ENCODE measurements around the gene MYO1F. TPM values are rescaled to one million over a fixed set of nuclear protein-coding genes. Genes with fewer than 3 reads are reported as not detected.
"Not testable (repeated sequence)": the region's sequence is repeated elsewhere in the genome, so short reads cannot be mapped to it uniquely, and the experiment has no call there.

Gene MYO1F
- total RNA-seq: 436 and 438 TPM in 2 replicates

DNA sequence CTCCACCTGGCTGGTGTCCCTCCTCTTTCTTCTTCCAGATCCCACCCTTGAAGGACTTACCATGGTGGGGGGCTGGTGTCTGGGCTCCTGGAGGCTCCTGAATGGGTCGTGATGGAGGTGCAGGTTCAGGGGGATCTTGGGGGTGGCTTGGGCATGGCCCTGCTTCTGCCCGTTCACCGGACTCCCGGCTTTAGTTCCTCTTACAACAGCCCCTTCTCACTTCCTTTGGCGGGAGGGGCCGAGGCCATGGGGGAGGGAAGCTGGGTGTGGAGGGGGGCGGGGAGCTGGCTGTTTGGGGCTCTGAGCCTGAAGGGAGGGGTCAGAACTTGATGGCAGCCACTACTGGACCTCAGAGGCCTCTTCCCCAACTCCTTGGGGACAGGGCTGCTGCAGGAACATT is at the start of gene MYO1F:
MYO1F (minus strand) TSS at position 196 of the 400 bp plus-strand sequence; CDS start at position 63, 133 bp downstream.
- intact Hi-C loops (cut with micrococcal nuclease): loop anchor here (2.0 to 10.0 kb wide), 2 partner anchors 64 to 572 kb away; partner anchors contain the start of gene ELAVL1

DNA sequence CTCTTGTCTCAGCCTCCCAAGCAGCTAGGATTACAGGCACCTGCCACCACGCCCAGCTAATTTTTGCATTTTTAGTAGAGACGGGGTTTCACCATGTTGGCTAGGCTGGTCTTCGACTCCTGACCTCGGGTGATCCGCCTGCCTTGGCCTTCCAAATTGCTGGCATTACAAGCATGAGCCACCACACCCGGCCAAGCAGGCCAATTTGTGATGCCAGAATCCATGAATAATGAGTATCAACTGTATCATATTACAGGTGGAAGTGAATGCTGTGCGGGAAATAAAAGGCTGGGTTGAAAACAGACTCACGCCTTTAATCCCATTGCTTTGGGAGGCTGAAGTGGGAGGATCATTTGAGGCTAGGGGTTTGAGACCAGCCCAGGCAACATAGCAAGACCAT is 49.6 kb upstream of the MYO1F start:
- intact Hi-C loops (cut with micrococcal nuclease): no loop called here

DNA sequence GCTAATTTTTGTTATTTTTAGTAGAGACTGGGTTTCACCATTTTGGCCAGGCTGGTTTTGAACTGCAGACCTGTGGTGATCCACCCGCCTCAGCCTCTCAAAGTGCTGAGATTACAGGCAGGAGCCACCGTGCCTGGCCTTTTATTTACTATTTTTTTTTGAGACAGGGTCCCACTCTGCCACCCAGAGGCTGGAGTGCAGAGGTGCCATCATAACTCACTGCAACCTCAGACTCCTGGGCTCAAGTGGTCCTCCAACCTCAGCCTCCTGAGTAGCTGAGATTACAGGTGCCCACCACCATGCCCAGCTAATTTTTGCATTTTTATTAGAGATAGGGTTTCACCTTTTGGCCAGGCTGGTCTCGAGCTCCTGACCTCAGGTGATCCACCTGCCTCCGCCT is 45.6 kb upstream of the MYO1F start:
- intact Hi-C loops (cut with micrococcal nuclease): not testable (repeated sequence)

DNA sequence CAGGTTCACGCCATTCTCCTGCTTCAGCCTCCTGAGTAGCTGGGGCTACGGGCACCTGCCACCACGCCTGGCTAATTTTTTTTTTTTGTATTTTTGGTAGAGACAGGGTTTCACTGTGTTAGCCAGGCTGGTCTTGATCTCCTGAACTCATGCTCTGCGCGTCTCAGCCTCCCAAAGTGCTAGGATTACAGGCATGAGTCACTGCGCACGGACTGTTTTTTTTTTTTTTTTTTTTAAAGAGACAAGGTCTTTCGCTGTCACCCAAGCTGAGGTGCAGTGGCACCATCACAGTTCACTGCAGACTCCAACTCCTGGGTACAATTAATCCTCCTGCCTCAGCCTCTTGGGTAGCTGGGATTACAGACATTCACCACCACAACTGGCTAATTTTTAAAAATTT is 41.5 kb upstream of the MYO1F start:
- intact Hi-C loops (cut with micrococcal nuclease): loop anchor here (10.0 kb wide), 1 partner anchor 356 kb away; no protein-coding TSS in a partner anchor

DNA sequence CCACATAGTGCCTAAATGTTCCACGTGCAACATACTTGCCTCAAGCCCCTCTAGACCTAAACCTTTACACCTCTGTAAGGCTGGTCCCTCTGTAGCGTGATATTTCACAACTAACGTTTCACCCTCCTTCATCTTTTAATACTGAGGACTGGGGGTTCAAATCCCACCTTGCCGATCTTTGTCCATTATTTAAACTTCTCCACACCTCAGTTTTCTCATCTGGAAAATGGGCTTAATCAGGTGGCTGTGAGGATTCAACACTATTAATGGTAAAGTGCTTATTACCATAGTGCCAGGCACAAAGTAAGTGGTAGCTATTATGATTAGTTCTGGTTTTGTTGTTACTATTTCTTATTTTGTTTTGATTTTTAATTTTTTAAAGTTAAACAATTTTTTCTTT is 40.7 kb upstream of the MYO1F start:
- intact Hi-C loops (cut with micrococcal nuclease): loop anchor here (10.0 kb wide), 1 partner anchor 357 kb away; no protein-coding TSS in a partner anchor

DNA sequence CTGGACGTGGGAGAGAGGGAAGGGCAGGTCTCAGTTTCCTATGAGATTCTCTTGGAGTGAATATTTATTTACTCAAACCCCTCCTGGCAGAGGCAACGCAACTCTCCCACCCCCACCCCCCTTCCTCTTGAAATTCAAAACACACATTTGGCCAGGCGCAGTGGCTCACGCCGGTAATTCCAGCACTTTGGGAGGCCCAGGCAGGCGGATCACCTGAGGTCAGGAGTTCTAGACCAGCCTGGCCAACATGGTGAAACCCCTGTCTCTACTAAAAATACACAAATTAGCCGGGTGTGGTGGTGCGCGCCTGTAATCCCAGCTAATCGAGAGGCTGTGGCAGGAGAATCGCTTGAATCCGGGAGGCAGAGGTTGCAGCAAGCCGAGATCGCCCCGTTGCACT is 40.1 kb upstream of the MYO1F start:
- intact Hi-C loops (cut with micrococcal nuclease): loop anchor here (10.0 kb wide), 1 partner anchor 357 kb away; no protein-coding TSS in a partner anchor

DNA sequence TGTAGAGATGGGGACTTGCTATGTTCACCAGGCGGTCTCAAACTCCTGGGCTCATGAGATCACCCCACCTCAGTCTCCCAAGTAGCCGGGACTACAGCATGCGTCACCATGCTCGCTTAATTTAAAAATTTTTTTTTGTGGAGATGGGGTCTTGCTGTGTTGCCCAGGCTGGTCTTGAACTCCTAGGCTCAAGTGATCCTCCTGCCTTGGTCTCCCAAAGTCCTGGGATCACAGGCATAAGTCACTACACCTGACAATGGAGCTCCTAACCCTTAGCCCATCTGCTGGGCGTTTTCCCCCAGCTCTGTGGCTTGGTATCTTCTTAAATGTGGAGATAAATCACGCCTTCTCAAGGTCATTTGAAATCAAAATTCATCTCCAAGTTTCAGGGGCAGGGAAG is 39.6 kb upstream of the MYO1F start:
- intact Hi-C loops (cut with micrococcal nuclease): loop anchor here (1.0 to 10.0 kb wide), 2 partner anchors 358 to 463 kb away; no protein-coding TSS in a partner anchor

DNA sequence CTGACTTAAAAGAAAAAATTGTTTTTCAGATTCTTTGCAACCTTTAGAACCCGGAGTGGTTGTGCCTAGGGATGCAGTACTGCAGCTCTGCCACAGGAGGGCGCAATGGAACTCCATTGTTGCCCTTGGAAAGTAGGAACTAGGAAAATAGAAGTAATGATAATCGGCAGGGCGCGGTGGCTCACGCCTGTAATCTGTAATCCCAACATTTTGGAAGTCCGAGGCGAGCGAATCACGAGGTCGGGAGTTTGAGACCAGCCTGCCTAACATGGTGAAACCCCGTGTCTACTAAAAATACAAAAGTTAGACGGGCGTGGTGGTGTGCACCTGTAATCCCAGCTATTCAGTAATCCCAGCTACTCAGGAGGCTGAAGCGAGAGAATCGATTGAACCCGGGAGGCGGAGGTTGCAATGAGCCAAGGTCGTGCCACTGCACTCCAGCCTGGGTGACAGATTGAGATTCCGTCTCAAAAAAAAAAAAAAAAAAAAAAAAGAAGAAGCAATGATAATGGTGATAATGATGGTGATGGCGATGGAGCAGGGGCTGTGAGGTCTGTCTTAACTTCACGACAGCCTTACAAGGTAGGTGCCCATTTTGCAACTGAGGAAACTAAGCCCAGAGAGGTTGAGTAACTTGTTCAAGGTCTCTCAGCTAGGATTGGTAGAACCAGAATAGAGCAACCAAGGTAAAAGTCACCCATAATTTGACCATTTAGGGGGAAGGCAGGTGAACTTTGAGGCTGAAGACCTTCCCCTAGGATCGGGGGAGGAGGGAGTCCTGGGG is 38.8 kb upstream of the MYO1F start:
- intact Hi-C loops (cut with micrococcal nuclease): loop anchor here (1.0 to 10.0 kb wide), 4 partner anchors 26 to 464 kb away; no protein-coding TSS in a partner anchor

DNA sequence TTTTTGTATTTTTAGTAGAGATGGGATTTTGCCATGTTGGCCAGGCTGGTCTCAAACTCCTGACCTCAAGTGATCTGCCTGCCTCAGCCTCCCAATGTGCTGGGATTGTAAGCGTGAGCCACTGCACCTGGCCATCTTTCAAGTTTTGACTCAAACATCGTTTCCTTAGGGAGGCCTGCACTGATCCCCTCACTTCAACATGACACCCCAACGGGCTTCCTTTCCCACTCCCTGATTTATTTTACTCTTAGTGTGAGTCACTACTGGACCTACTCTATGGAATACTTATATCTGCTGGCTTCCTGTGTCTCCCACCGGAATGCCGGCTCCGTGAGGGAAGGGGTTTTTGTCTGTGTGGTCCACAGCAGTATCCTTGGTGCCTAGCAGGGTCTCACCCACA is 37.8 kb upstream of the MYO1F start:
- intact Hi-C loops (cut with micrococcal nuclease): loop anchor here (1.0 to 10.0 kb wide), 3 partner anchors 27 to 360 kb away; no protein-coding TSS in a partner anchor

DNA sequence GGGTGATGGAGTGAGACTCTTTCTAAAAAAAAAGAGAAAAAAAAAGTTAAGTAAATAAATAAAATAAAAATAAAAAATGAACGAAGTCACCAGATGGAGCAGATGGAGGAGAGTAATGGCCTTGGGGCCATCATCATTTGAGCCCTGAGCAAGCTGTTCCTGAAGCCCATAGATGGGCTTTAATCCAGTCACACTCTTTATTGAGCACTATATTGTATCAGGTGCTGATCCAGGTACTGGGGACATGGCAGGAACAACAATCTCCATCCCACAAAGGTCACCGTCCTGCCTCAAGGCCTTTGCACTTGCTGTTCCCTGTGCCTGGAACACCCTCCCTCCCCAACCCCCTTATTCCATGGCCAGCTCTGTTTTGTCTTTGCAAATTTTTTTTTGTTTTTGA is 37.2 kb upstream of the MYO1F start:
- intact Hi-C loops (cut with micrococcal nuclease): loop anchor here (10.0 kb wide), 1 partner anchor 360 kb away; no protein-coding TSS in a partner anchor

DNA sequence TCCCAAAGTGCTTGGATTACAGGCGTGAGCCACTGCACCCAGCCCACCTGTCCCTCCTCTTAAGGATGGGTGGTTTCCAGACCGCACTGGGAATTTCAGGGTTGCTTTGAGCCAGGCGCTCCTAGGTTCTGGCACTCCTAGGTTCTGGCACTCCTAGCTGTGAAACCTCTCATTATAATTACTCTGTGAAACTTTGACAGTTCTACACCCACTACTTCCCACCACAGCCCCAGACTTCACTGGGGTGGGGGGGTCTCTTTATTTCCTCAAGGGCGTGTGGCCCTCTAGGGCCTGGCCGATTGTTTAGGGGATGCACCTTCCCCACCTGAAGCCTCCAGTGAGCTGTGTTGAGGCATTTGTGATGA is 35.5 kb upstream of the MYO1F start:
- intact Hi-C loops (cut with micrococcal nuclease): loop anchor here (10.0 kb wide), 1 partner anchor 362 kb away; no protein-coding TSS in a partner anchor

DNA sequence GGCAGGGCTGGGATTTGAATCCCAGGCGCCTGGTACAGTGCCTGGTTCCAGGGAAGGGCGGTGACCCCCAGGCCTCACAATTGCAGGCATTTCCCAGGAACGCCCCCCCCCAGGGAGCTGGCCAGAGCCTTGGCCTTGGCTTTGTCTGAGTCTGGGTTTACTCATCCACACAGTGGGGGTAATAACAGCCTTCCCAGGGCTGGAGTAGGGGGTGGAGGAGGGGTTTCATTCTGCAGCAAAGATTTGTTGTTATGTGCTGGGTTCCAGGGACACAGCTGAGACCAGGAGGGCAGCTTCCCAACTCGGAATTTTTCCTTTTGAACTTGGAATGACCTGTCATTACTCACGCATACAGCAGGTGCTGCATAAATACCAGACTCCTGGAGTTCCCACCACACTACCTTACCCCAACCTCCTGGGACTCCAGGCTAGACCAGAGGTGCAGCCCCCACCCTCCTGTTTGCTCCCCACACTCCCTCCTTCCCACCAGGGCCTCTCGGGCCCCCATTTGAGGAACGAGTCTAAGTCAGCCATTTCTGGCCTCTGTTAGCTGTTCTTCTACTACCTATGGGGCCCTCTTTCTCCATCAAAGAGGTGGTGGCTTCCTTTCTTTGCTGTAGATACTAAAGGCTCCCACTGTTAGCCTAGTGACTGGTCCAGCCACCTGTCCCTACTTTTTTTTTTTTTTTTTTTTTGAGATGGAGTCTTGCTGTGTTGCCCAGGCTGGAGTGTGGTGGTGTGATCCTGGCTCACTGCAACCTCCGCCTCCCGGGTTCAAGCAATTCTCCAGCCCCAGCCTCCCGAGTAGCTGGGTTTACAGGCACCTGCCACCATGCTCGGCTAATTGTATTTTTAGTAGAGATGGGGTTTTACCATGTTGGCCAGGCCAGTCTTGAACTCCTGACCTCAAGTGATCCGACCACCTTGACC is 34.9 kb upstream of the MYO1F start:
- intact Hi-C loops (cut with micrococcal nuclease): loop anchor here (10.0 kb wide), 1 partner anchor 363 kb away; no protein-coding TSS in a partner anchor

DNA sequence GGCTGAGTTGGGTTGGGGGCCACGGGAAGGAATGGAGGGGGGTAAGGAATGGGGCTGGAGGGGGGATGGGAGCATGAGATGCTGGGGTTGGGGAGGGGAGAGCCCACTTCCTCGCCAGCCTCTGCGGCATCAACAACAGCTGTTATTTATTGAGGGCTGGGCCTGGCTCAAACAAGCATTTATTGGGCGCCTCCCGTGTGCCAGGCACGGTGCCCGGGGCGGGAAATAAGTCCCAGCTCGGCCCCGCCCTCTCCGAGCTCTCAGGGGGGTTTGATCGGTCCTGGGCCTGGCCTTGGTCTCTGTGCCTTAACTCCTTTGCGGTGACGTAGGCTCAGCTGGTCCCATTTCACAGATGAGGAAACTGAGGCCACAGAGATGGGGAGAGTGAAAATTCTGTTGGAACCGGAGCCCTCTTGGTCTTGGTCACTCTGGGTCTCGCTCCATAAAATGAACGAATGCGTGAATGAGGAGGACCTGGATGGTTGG is 34.2 kb upstream of the MYO1F start:
- intact Hi-C loops (cut with micrococcal nuclease): loop anchor here (10.0 kb wide), 1 partner anchor 363 kb away; no protein-coding TSS in a partner anchor

DNA sequence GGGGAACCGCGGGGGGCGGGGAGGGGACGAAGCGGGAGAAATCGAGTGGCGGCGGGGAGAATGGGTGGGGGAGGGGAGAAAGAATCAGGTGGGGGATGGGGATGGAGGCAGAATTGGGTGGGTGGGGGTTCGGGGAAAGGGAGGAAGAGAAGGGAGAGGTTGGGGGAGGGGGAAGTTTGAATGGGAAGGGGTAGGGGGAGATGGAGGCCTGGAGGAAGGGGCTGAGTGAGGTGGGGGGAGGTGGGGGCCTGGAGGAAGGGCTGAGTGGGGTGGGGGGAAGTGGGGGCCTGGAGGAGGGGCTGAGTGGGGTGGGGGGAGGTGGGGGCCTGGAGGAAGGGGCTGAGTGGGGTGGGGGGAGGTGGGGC is 33.7 kb upstream of the MYO1F start:
- intact Hi-C loops (cut with micrococcal nuclease): loop anchor here (10.0 kb wide), 1 partner anchor 364 kb away; no protein-coding TSS in a partner anchor

DNA sequence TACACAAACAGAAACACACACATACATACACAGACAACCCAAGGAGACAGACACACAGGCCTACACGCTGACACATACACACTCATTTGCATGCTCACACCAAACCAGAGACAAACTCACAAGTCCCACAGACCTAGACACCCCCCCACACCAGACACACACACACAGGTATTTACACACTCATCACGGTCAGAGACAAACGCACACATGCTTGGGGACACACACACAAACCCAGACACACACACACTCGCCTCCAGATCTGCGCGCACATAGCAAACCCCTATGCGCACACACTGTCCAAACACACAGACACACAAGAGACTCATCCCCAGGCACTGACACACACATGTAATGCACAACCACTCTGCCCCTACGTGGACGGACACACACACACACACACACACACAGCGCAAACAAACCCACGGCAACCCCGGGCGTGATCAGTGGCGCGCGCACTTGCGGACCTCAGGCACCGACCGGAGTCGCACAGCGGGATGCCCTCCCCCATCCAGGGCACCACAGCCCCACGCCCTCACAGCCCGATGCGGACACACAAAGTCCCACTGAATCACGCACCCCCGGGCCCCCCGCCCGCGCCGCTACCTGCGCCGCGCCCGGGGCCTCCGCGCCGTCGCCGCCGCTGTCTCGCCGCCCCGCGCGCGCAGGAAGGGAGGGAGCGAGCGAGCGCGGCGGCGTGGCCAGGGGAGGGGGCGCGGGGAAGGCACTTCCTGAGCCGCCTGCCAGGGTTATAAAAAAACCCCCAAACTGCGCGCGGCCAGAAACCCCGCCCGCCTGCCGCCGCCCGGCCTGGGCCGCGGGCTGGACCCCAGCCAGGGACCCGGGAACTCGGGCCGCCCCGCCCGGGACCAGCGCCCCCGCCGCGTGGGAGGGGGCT is 33.0 kb upstream of the MYO1F start, which contains the start of gene ADAMTS10:
ADAMTS10 (minus strand) TSS at position 675 of the 895 bp plus-strand sequence. CDS start 5,005 bp downstream, outside the sequence.
- intact Hi-C loops (cut with micrococcal nuclease): loop anchor here (10.0 kb wide), 1 partner anchor 365 kb away; no protein-coding TSS in a partner anchor

DNA sequence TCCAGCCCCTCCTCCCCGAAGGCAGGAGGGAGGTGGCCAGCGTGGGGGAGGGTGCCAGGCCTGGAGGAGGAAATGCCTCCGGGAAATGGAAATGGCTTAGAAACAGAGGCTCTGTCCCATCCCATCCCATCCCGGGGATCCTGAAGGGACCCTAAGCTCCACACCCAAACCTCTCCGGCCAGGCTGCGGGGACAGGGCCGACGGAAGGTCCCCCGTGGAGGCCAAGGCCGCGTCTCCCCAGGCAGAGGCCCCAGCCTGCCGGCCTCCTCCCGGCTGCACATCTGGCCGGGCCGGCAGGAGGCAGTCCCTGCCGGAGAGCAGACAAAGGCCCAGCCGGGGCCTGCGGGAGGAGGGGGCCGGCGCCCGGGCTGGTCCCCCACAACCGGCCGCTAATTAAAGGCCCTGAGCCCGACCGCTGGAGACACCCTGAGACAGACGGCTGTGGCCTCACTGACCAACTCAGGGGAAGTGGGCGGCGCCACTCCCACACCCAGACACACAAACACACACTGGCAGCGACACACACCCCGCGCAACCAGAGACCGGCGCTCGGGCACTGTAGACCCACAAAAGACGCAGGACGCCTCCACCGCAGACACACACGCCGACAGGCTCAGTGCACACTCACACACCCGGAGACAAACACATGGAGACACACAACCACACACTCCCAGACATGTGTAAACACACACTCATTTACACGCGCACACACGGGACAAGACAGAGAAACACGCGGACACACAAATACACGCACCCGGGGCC is 32.2 kb upstream of the MYO1F start:
- intact Hi-C loops (cut with micrococcal nuclease): loop anchor here (10.0 kb wide), 1 partner anchor 365 kb away; no protein-coding TSS in a partner anchor

DNA sequence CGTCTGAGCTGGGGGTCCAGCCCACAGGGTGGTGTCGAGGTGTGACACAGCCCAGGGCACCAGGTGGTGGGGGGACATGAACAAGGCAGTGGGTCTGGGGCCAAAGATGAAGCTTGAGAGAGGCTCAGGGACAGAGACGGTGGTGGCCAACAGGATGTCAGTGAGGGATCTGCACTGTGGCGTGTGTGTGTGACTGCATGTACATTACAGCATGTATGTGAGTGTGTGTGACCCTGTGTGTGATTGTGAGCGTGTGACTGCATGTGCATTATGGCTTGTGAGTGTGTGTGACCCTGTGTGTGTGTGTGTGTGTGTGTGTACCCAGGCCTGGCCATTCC is 31.7 kb upstream of the MYO1F start:
- intact Hi-C loops (cut with micrococcal nuclease): no loop called here

DNA sequence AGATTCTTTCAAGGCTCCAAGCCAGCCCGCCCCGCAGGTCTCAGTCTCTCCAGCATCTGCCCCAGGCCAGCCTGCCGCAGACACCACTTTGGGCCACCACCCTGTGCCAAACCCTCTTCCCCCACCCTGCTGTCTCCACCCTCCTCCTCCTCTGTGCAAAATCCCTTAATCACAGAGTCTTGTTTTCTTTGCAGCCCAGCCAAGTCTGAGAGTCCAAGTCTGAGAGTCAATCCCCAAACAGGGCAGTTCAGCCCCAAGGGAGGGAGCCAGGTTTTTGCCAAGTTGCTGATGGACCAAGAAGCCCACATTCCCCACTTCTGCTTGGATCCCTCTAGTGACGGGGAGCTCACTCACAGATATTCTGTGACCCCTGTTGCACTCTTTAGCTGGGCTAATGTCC is 30.1 kb upstream of the MYO1F start:
- intact Hi-C loops (cut with micrococcal nuclease): no loop called here

DNA sequence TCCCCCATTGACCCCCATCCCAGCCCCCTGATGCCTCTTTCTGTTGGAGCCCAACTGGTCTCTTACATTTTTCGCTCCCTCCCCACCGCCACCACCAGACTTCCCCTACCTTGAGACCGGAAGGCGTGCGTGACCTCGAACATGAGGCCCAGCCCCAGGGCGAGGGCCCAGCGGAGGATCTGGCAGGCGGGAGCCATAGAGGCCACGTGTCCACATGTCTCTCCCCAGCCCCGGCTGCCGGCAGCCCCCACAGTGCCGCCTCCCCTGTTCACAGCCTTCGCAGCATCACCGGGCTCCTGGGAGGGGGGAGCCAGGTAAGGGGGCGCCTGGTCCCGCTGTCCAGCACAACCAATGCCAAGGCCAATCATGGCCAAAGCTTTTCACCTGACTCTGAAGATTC is 28.3 kb upstream of the MYO1F start:
- intact Hi-C loops (cut with micrococcal nuclease): no loop called here
